Measurements from ENCODE around the gene TCL1B.

Gene TCL1B, protein sequence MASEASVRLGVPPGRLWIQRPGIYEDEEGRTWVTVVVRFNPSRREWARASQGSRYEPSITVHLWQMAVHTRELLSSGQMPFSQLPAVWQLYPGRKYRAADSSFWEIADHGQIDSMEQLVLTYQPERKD

DNA sequence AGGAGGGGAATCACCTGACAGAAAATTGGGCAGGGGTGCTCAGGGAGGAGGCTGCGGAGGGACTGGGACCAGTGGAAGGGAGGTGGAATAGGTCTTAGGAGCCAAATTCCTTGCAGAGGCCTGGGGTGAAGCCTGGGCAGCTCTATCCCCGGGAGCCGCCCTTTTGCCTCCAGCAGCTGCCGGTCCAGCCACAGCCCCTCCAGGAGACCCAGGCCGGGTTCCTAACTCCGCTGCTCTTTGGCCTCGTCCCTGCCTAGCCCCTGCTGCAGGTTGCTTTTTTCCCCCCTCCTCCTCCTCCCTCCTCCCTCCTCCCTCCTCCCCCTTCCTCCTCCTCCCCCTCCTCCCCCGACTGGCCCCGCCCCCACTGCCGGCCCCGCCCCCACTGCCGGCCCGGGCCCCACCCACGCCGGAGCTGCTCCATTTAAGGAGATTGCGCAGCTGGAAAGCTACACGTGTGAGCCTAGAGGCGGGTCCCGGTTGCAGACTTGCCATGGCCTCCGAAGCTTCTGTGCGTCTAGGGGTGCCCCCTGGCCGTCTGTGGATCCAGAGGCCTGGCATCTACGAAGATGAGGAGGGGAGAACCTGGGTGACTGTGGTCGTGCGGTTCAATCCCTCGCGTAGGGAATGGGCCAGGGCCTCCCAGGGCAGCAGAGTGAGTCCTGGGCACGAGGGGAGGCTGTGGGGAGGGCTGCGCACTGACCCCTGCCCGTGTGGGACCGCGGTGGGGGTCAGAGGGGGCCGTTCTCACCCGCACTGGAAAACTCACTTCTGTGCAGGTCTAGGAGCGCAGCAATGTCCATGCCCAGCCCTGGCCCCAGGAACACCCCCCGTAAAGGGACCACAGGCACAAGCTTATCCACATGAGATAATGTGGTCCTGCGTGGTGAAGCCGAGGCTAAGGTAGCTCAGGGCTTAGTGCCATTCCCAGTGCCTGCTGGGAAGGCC lies at the start of gene TCL1B:
TSS of gene TCL1B (plus strand) at position 449 of the 945 bp plus-strand sequence. CDS start at position 491, 42 bp downstream.
- no peak for DNase-seq

DNA sequence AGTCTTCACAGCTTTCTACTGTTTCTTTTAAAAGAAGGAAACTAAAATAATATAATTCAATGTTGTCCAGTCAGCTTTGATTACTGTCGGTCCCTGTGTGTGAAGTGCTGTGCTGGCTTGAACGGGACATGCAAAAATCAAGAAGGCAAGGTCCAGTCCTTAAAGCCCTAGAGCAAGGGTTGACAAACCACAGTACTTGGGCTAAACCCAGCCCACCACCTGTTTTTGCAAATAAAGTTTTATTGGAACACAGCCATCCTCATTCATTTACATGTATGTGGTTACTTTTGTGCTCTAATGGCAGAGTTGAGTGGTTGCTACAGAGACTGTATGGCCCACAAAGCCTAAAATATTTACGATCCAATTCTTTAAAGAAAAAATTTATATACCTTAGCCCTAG lies 41.2 kb upstream of the TCL1B start:
- no peak for DNase-seq

DNA sequence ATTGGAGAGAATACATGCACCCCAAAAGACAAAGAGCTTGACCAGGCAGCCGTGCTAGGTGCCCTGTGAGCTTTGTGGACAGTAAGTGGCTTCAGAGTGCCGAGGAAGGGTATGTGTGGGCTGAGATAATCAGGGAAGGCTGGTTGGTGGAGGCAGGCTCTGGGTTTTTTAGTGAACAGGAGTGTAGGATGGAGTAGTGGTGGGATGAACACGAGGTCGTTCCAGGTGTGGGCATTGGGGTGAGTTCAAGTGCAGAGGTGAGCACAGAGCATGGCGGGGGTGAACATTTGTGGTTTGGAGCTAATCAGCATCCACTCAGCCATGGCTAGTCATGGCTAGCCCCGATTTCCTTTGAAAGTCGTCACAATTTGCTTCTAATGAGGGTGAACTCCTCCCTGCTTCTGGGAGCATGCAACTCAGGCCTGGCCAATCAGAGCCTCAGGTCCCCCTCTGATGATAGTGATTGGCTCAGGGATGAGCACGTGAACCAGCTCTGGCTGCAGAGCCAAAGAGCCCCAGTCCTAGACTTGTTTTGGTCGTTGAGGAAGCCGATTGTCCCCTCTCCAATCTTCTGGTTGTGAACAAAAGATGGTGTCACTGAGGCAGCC lies 40.7 kb upstream of the TCL1B start:
- no peak for DNase-seq

DNA sequence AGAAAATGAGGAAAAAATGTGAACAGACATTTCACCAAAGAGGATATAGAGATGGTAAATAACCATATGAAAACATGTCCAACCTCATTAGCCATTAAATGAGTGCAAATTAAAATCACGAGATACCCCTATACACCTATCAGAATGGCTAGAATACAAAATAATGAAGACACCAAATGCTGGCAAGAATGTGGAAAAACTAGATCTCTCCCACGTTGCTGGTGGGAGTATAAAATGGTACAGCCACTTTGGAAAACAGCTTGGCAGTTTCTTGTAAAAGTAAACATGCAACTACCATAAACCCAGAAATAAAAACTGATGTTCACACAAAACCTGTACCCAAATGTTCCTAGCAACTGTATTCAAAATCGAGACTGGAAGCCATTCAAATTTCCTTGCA lies 38.3 kb upstream of the TCL1B start:
- DNase-seq = no peak

DNA sequence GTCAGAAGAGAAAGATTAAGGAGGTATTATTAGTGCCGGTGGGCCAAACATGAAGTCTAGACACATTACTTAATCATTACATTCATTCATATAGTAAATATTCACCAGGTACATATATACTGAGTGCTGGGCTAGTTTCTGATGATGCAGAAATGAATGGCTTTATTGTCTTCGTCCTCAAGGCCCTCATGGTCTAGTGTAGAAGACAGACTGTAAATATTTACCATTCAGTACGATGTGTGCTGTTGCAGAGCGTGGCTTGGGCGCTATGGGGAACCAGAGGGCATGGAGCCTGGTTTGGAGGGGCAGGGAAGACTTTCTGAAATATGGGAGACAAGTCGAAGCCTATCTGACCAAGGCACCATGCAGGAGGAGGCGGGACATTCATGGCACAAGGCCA lies 37.0 kb upstream of the TCL1B start:
- peak; percentile 84 for DNase-seq

DNA sequence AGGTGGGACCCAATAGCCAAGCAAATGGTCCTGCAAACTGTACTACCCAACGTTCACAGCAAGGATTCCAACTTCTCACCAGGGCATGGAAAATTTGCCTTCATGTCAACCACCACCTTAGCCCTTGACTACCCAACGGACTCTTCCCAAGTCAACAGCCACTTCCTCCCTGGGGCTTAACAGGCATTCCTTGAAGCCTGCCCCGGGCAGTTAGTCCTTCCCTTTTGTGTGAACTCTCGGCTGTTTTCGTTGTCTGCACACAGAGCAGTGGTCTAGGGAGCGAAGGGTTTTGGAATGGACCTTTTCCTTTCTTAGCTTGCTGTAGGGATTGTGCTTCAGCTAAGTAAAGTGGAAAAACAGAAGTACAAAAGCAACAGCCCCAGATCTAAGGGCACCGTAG lies 35.2 kb upstream of the TCL1B start:
- DNase-seq = no peak

DNA sequence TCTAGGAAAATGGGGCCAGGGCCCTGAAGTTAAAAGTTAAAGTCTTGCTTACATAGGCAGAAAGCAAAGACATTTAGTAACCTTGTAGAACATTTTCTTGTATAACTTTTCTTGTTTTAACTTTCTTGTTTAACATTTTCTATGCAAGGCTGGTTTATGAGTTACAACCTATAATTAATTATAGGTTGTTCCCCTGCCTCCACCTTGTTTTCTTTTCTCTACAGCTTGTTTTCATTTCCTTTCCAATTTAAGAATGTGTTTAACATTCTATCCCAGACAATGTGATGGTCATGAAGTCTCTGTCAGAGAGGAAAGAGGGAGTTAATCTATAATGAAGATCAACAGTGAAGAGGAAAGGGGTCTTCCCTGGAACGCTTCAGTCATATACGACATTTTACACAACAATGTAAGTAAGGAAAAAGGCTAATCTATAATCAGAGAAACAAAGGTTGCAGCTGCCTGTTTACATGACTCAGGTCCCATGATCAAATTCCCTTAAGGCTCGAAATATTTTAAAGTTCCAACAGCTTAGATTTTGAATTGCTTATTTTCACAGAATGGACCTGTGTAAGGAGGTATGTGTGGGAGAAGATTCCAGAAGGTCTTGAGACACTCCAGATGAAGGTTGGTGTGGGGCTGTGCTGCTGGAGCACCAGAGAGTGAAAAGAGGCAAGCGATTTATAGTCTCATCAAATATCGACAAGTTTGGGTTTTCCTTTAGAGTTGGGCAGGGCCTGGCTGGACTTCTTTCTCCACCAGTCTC lies 34.2 kb upstream of the TCL1B start:
- DNase-seq = no peak

DNA sequence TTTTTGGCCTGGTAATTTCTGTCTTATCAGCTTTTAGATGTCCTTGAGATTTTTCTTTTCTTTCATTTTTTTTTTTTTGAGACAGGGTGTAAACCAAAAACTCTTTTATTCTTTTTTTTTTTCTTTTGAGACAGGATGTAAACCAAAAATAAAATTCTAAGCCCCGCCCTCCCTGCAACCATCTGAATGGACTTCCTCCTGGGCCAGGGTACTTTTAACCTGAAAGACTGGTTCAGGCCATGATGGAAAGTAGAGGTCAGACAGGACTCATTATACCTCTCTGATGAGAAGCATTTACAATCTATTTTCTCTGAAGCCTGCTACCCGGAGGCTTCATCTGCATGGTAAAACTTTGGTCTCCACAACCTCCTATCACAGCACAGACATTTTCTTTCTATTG lies 33.5 kb upstream of the TCL1B start:
- peak; percentile 38 for DNase-seq

DNA sequence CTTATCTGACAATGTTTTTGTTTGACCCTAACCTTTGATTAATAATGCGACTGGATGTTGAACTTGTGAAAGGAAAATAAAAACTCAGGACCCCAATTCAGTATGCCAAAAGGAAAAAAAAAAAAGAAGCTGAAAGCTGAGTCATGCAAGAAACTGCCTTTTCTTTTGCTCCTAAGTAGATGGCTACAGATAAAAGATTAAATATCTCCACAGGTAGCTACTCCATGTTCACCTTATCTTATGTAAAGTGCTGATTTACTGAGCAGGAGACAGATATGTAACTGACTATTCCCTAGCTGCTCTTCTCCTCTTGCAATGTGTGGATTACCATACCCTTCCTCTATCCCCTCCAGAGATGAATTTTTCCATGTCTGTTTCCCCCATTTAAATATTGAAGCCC lies 30.8 kb upstream of the TCL1B start:
- DNase-seq = no peak

DNA sequence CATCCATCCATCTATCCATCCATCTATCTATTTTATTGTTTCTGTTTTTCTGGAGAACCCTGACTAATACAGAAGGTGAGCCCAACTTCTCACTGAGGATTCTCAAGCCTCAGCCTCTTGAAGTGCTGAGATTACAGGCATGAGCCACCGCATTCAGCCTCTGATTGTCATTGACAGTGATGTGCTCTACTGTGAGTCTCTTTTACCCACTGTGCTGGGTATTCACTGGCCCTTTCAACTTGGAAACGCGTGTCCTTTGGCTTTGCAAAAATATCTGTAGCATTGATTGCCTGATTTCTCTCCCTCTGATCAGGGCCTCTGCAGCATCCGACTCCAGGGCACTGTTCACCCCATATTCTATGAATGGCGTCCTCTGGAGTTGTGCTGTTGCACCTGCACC lies 29.6 kb upstream of the TCL1B start:
- DNase-seq = no peak

DNA sequence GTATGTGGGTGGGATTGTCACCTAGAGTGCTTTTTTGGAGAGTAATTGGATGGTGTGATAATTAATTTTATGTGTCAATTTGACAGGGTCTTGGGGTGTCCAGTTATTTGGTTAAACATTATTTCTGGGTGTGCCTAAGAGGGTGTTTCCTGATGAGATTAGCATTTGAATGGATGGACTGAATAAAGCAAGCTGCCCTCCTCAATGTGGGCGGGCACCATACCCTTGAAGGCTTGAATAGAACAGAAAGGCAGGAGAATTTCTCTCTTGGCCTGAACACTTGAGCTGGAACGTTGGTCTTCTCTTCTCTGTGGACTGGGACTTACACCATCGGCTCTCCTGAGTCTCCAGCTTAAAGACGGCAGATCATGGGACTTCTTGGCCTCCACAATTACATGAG lies 28.8 kb upstream of the TCL1B start:
- DNase-seq = no peak

DNA sequence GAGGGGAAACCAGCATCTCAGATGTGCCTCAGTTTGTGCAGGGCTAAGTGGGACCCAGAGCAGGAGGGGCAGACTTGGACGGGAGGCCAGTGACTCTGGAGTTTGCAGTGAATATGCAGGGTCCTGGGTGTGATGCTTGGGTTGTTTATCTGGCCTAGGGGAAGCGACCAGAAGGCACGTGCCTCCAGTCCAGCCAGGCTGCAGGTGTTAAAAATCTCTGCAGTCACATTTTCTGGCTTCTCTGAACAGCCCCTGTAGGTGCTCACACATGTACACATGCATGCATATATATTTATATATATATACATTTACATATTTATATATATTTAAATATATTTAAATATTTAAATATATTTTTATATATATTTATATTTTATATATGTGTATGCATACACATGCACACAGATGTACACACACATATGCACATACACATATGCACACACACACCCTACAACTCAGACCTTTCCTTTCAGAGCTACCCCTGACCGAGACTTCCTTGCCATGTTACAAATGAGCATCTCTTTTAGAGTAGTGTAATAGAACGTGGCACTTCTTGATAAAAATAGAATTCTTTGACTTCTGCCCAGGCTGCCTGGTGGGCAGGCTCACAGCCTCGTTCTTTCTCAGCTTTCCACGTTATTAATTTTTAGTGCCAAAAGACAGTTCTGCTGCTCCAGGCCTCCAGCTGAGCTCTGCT lies 26.8 kb upstream of the TCL1B start:
- DNase-seq = no peak

DNA sequence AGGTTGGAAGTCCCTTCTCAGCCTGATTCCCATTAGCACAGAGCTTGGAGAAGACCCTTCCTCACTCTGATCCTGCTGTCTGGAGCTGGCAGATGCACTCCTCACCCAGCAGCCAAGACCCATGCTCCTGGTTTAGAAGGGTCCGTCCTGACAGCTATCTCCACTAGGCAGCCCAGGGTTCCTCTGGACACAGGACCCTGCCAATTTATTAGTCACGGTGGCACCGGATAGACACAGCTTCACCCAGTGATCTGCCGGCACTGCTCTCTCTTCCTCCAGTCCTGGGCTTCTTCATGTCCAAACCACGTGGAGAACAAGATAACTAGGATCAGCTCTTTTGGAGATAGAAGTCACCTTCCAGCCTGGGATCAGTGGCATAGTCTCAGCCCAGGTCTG lies 26.2 kb upstream of the TCL1B start:
- peak; percentile 15 for DNase-seq

DNA sequence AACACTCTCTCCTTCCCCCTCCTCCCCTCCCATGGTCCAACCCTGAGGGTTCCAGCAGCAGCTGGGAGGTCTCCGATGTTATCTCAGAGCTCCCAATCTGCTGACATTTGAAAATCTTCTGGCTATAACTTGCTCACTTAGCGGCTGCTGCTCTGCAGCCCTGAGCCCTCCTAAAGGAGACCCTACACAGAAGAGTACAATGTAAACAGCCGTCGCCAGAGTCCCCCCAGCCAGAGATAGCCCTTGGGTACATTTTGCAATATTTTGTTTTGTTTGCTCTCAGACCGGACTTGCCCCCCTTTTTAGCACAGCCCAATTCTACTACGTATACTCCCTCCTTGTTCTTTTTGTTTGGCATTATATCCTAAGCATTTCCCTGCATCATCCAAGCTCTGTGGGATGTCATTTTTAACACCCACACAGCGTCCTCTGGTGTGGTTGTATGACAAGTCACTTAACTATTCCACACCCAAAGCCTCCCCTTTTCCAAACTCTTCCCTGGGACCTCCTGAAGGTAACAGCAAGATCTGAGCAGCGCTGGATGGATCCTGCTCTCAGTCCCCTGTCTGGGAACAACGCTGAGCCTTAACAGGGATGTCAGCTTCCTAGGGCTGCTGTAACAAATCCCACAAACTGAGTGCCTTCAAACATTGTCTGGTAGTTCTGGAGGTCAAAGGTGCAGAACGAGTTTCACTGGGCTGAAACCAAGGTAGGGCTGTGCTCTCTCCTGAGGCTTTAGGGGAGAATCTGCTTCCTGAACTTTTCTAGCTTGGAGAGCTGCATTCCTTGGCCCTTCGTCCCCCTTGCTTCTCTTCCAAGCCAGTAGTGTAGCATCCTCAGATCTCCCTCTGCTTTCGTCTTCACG lies 25.3 kb upstream of the TCL1B start:
- DNase-seq = peak; percentile 34

DNA sequence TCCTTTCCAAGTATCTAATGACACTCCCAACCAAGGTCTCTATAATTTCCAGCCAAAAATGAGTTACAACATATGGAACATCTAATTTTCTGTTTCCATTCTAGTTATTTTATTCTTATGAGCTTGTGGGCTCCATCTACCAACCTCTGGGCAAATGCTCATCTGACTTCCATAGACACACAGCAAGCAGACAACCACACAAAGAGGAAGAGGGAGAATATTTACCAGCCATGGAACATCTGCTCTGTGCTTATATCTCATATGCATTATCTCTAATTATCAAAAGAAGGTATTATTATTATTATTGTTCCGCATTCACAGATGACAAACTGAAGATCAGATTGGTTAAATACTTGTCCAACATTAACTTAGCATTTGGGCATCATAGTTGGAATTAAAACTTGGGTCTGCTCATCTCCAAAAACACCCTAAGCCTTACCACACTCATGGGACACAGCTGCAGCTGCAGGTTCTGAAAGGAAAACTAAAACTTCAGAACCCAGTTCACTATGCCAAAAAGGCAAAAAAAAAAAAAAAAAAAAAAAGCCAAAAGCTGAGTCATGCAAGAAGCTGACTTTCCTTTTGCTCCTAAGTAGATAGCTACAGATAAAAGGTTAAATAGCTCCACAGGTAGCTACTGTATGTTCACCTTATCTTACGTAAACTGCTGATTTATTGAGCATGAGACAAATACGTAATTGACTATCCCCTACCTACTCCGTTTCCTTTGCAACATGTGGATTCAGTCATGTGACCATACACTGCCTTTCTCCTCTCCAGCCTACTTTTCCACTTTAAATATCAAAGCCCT lies 23.6 kb upstream of the TCL1B start:
- peak; percentile 72 for DNase-seq

DNA sequence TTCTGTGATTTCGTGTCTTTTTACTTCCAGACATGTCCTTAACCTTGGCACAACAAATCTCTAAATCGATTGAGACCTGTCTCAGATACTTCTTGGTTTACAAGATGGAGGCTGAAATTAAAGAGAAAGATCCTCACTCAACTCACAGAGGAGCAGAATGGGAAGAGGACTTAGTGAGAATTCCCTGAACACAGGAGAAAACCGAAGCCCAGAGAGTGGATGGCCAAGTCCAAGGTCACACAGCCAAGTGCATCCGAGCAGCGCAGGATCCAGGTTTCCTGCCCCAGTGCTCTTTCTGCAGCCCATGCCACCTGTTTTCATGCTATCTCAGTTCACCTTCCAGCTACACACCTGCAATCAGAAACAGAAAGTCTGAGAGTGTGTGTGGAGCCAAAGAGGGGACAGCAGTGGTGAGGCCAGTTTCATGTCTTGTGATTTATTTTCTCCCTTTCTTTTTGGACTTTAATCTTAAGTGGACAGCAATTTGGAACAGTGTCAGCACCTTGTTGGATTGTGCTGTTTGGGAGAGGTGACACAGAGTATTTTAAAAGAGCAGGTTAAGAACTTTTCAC lies 22.9 kb upstream of the TCL1B start:
- peak; percentile 50 for DNase-seq

DNA sequence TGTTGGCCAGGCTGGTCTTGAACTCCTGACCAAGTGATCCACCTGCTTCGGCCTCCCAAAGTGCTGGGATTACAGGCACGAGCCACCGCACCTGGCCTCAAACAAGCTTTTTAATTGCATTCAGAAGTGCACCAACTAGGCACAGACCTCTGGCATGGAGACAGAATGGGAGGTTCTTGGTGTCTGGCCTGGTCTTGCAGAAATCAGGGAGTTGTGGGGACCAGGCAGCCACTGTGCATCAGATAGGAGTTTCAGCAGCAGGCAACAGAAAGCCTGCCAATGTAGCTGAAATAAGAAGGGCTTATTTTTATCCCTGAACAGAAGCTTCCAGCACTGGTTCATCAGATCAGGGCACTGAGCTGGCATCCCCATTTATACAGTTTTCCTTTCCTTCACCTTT lies 22.2 kb upstream of the TCL1B start:
- peak; percentile 77 for DNase-seq

DNA sequence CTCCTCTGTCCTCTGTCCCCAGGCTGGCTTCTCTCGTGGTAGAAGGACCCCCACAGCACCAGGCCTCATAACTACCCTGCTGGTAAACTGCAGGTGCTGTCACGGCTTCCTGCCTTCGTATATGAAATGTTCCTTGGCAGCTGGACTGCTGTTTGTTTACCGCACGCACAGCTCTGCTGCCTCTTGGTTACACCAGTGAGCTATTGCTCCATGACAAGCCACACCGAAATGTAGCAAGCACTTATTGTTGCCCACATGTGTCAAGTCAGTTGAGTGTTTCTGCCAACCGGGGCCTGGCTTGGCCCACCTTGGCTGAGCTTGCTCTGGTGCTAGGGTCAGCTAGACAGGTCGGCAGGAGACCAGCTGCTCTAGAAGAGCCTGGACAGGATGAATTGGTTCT lies 21.7 kb upstream of the TCL1B start:
- DNase-seq = peak; percentile 95

DNA sequence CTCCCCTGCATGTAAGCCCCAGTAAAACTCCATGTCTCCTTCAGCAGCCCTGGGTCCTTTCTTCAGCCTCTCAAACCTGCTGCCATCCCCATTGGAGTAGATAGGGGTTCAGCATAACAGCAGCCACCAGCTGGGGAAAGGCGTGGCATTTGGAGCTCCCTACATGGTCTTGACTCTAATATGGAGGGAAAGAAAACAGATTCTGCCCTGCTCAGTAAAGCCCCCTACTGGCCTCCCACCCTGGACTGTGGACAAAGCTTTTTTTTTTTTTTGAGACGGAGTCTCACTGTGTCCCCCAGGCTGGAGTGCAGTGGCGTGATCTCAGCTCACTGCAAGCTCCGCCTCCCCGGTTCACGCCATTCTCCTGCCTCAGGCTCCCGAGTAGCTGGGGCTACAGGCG lies 20.7 kb upstream of the TCL1B start:
- DNase-seq = peak; percentile 78

DNA sequence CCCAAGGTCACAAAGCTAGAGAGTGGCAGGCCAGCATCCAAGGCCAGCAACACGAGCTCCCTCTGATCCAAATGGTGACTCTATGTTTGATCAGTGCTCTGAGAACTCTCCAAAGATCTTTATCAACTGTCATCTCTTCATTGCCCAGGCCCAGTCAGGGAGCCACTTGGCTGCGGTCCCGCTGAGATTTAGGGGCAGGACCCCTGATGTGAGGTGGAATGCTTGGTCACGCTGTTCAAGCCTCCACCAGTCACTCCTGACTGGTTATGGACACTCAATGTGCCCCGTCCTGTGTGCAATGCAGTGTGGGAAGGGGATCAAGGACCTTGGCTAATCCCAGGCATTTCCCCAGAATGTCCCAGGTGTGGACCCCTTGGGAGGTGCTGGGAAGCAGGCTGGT lies 19.8 kb upstream of the TCL1B start:
- DNase-seq = peak; percentile 50

Measured in DMS53 (cell line).